OCI-M2 (cell line): Measurements from ENCODE around the gene NTM.
"Not testable (repeated sequence)": the region's sequence is repeated elsewhere in the genome, so short reads cannot be mapped to it uniquely, and the experiment has no call there.

Experiments
- DNase-seq: peaks from one replicate; lab custom pipeline; 2025; ENCODE audit not compliant: unreplicated experiment; lab: John Stamatoyannopoulos, UW

The NTM gene

GRCh38 chr11:132358573-132358953, 988.1 kb downstream of the NTM start:
- DNase-seq = no peak

GRCh38 chr11:132361011-132361550, 990.7 kb downstream of the NTM start:
- DNase-seq = no peak

GRCh38 chr11:132365650-132366049, 995.2 kb downstream of the NTM start:
- no peak for DNase-seq

GRCh38 chr11:132367293-132367692, 996.9 kb downstream of the NTM start:
- DNase-seq = no peak

- DNase-seq = not testable (repeated sequence)
These were observed 999.7 kb downstream of the NTM start for GRCh38 chr11:132370114-132370513.

GRCh38 chr11:132373405-132374143, 1003.2 kb downstream of the NTM start:
- no peak for DNase-seq

- DNase-seq = no peak
These were observed 1009.1 kb downstream of the NTM start for GRCh38 chr11:132379540-132379939.
